Measurements from ENCODE around the gene SURF1. TPM values are rescaled to one million over a fixed set of nuclear protein-coding genes. Genes with fewer than 3 reads are reported as not detected.
"Not testable (repeated sequence)": the region's sequence is repeated elsewhere in the genome, so short reads cannot be mapped to it uniquely, and the experiment has no call there.

Gene SURF1
- total RNA-seq, 2 donors from 2014 or later: 26.0 to 28.4 TPM

GRCh38 chr9:133323991-133324703, 32.1 kb downstream of the SURF1 start:
- H3K4me3 Mint-ChIP-seq: no peak overlapping the region
- no peak for DNase-seq (ENCODE audit: low spot score)
- H3K27me3 Mint-ChIP-seq: peaks cover 0 to 3% of the 10 kb centered on the region in 2 donors
- H3K36me3 Mint-ChIP-seq: no peaks in the 10 kb centered on the region
- H3K9me3 Mint-ChIP-seq: no peaks in the 10 kb centered on the region
- no peak for ATAC-seq
- peaks cover 3 to 6% of the 10 kb centered on the region in 2 donors for H3K4me1 Mint-ChIP-seq (ENCODE audit: low read depth in 2 of 2)
- H3K27ac Mint-ChIP-seq: no peak overlapping the region

DNA sequence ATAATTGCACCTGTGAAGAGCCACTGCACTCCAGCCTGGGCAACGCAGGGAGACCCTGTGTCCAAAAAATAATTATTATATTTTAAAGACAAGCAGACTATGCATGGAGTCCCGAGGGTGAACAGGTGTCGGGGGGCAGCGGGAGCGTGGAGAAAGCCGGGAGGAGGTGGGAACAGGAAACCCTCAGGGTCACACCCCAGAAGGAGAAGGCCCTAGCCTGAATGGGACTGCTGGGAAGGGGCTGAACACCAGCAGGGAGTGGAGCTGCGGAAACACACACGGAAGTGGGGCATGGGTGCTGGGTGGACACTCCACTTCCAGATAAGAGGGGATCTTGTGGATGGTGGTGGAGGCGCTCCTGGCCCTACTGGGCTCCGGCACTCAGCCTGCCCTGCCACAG, 33.1 kb downstream of the SURF1 start:
- ATAC-seq (no peak), DNase-seq (ENCODE audit: low spot score) (no peak)
- H3K9me3 Mint-ChIP-seq: no peaks in the 10 kb centered on the region
- H3K27ac Mint-ChIP-seq: no peak overlapping the region
- H3K27me3 Mint-ChIP-seq: peaks cover 0 to 3% of the 10 kb centered on the region in 2 donors
- H3K4me1 Mint-ChIP-seq (ENCODE audit: low read depth in 2 of 2): peaks cover 0 to 3% of the 10 kb centered on the region in 2 donors
- no peaks in the 10 kb centered on the region for H3K36me3 Mint-ChIP-seq
- H3K4me3 Mint-ChIP-seq: no peak overlapping the region

DNA sequence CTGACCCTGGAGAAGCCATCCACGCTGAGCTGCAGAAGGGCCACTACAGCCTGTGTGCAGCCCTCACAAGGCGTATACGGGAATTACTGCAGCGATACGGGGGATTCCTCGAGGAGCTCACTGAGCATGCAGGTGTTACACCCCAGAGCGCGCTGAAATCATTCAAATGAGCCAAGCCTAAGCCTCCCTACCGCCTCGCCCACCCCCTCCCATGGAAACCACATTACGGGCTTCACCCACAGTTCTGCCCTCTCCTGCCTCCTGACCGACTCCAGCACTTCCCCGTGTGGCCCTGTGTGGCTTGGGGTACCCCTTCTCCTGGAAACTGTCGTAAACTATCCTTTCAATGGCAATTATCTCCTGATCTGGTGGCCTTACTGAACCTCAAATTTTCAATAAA, 33.6 kb downstream of the SURF1 start:
- no peak overlapping the region for H3K4me3 Mint-ChIP-seq
- DNase-seq (ENCODE audit: low spot score): no peak

DNA sequence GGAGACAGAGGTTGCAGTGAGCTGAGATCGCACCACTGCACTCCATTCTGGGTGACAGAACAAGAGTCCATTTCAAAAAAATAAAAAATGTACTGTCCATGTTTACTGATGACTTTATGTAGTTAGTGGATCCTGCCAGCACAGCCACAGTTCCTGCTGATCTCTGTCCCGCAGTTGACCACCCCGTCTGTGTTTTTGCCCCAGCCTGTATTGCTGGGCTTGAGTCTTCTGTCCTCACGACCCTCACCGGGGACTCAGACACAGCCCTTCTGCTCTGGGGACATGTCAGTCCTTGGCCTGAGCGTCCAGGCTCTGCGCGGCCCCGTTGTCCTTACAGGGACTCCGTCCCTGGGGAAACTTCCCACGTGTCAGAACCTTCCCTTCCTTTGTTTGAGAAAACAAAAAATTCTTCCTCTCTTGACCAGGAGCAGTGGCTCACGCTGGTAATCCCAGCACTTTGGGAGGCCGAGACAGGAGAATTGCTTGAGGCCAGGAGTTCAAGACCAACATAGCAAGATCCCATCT, 34.8 kb downstream of the SURF1 start:
- H3K9me3 Mint-ChIP-seq: no peaks in the 10 kb centered on the region
- H3K4me3 Mint-ChIP-seq: no peak overlapping the region
- H3K27me3 Mint-ChIP-seq: peaks cover 3% of the 10 kb centered on the region in 2 donors
- H3K4me1 Mint-ChIP-seq (ENCODE audit: low read depth in 2 of 2): peaks cover 0 to 3% of the 10 kb centered on the region in 2 donors
- DNase-seq (ENCODE audit: low spot score) (no peak), ATAC-seq (no peak)
- H3K27ac Mint-ChIP-seq: no peak overlapping the region
- H3K36me3 Mint-ChIP-seq: no peaks in the 10 kb centered on the region

More for the DNA sequence above, 33.6 kb downstream of the SURF1 start:
- Mint-ChIP-seq H3K9me3 (no peaks in the 10 kb centered on the region), H3K27me3 (peaks cover 0 to 3% of the 10 kb centered on the region in 2 donors), H3K27ac (peak overlapping the region in 1 of 2 donors; percentile 51), H3K4me1 (ENCODE audit: low read depth in 2 of 2) (peaks cover 0 to 3% of the 10 kb centered on the region in 2 donors), H3K36me3 (no peaks in the 10 kb centered on the region)
- ATAC-seq: no peak

DNA sequence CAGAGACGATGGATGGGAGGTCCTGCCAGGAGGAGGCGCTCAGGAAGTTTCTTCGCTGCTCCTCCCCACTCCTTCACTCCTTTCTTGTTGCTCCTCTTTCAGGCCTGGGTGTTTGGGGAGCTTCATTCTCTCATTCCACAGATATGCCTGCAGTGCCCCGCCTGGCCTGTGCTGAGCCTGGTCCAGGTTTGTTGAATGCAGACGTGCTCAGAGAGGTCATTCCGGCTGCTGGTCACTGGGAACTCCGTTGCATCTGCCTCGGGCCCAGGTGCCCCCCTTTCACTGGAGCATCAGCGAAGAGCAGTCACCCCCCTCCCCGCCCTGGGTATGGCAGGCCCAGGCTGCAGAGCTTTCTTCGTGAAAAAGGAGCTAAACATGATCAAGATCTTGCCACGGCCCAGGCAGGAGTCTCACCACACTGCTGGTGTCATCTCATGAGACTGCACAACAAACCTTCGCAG, 35.8 kb downstream of the SURF1 start:
- H3K4me1 Mint-ChIP-seq (ENCODE audit: low read depth in 2 of 2): peaks cover 0 to 3% of the 10 kb centered on the region in 2 donors
- H3K9me3 Mint-ChIP-seq: no peaks in the 10 kb centered on the region
- no peaks in the 10 kb centered on the region for H3K36me3 Mint-ChIP-seq
- H3K4me3 Mint-ChIP-seq: no peak overlapping the region
- H3K27me3 Mint-ChIP-seq: peaks cover 3 to 10% of the 10 kb centered on the region in 2 donors
- H3K27ac Mint-ChIP-seq: no peak overlapping the region
- no peak for ATAC-seq
- no peak for DNase-seq (ENCODE audit: low spot score)

DNA sequence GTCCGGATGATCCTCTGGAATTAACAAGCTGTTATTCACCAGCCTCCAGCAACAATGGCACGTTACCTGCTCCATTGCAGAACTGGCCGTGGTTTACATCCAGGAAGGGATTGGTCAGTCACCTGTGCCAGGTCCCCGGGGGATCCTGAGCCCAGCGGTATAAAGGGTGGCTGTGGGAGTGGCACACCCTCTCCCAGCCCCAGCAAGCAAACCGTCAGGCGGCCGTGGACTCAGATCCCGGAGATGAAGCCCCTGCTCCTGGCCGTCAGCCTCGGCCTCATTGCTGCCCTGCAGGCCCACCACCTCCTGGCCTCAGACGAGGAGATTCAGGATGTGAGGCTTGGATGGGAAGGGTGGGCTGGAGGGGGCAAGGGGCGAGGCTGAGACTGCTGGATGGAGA, 38.7 kb downstream of the SURF1 start:
- H3K4me1 Mint-ChIP-seq (ENCODE audit: low read depth in 2 of 2); H3K36me3 Mint-ChIP-seq; H3K27ac Mint-ChIP-seq; H3K27me3 Mint-ChIP-seq; ATAC-seq; DNase-seq (ENCODE audit: low spot score); H3K9me3 Mint-ChIP-seq; H3K4me3 Mint-ChIP-seq: not testable (repeated sequence)

DNA sequence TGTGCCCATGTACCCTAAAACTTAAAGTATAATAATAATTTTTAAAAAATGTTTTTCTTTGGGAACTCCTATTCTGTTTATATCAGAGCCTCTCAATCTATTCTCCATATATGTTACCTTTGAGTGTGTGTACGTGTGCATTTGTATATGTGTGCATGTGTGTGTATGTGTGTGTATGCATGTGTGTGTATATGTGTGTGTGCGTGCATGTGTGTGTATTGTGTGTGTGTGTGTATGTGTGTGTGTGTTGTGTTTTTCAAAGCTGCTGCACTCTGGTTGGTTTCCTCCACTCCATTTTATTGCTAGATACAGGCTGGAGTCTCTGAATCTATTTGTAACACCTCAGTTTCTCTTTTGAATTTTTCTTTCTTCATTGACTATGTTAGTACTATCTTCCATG, 40.3 kb downstream of the SURF1 start:
- ATAC-seq (no peak), DNase-seq (ENCODE audit: low spot score) (no peak)
- H3K9me3 Mint-ChIP-seq: no peaks in the 10 kb centered on the region
- H3K36me3 Mint-ChIP-seq: no peaks in the 10 kb centered on the region
- no peaks in the 10 kb centered on the region for H3K4me1 Mint-ChIP-seq (ENCODE audit: low read depth in 2 of 2)
- H3K27ac Mint-ChIP-seq: no peak overlapping the region
- no peak overlapping the region for H3K4me3 Mint-ChIP-seq
- peaks cover 0 to 10% of the 10 kb centered on the region in 2 donors for H3K27me3 Mint-ChIP-seq

DNA sequence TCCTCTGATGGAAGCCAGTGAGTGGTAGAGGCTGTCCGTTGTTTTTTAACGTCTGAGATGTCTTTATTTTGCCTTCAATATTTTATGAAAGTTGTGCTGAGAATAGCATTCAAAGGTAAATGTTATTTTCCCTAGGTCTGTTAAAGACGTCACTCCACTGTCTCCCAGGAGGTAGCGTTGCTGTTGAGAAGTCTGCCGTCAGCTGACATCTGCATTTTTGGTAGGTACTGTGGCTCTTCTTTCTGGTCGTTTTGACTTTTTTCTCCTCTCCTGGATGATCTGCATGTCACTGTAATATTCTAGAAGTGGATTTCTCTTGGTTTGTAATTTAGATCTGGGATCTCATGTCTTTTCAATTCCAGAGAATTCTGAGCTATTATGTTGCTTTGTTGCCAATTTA, 46.7 kb downstream of the SURF1 start:
- ATAC-seq: no peak
- H3K27me3 Mint-ChIP-seq: peaks cover 18 to 19% of the 10 kb centered on the region in 2 donors
- no peaks in the 10 kb centered on the region for H3K36me3 Mint-ChIP-seq
- H3K9me3 Mint-ChIP-seq: no peaks in the 10 kb centered on the region
- no peak overlapping the region for H3K4me3 Mint-ChIP-seq
- peaks cover 0 to 2% of the 10 kb centered on the region in 2 donors for H3K4me1 Mint-ChIP-seq (ENCODE audit: low read depth in 2 of 2)
- no peak overlapping the region for H3K27ac Mint-ChIP-seq
- DNase-seq (ENCODE audit: low spot score): no peak

- Mint-ChIP-seq H3K27ac (no peak overlapping the region), H3K36me3 (no peaks in the 10 kb centered on the region), H3K27me3 (peaks cover 18 to 19% of the 10 kb centered on the region in 2 donors), H3K4me1 (ENCODE audit: low read depth in 2 of 2) (peaks cover 0 to 2% of the 10 kb centered on the region in 2 donors), H3K9me3 (no peaks in the 10 kb centered on the region), H3K4me3 (no peak overlapping the region)
- no peak for ATAC-seq
- no peak for DNase-seq (ENCODE audit: low spot score)
Measured at GRCh38 chr9:133307301-133307700, 49.0 kb downstream of the SURF1 start.

DNA sequence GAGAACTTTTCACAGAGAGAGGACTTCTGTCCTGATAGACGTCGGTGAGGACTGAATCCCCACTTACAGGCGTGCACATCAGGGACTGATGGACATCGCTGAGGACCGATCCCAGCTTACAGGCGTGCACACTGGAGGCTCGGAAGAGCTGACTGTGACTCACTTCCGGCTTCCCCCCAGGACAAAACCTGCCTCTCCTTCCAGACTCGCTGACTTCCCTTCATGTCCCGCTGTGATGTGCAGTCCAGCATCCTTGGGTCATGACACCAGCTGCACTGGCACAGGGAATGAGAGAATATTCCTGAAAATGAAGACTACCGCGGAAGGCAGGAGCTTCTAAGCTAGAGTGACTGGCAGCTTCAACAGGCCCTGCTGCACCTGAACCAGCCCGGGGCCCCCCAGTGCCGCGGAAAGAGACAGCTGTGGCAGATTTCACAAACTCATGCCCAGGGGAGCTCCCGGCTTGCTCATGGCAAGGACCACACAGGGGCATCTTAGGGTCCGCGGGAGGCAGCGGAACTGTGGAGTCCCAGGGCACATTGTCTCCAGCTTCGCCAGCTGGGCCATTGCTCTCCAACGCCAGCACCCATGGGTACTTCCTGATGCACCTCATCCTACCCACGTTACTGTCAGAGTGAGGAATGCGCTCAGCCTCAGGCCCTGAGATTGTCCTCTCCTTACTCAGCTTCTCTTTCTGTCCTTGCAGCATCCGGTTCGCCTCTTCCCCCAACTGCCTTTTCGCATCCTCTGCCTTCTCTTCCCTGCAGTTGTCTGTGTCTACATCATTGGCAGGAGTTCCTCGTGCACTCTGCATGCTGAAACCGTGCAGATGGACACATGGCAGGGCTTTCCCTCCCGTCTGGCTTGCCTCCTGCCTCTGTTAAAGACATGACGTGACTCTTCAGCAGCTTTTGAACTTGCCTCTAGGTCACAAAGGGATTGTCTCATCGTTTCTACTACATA, 49.8 kb downstream of the SURF1 start:
- DNase-seq (ENCODE audit: low spot score) (no peak), ATAC-seq (no peak)
- H3K36me3 Mint-ChIP-seq: no peaks in the 10 kb centered on the region
- peaks cover 18 to 19% of the 10 kb centered on the region in 2 donors for H3K27me3 Mint-ChIP-seq
- no peak overlapping the region for H3K27ac Mint-ChIP-seq
- H3K9me3 Mint-ChIP-seq: no peaks in the 10 kb centered on the region
- peaks cover 0 to 2% of the 10 kb centered on the region in 2 donors for H3K4me1 Mint-ChIP-seq (ENCODE audit: low read depth in 2 of 2)
- no peak overlapping the region for H3K4me3 Mint-ChIP-seq

DNA sequence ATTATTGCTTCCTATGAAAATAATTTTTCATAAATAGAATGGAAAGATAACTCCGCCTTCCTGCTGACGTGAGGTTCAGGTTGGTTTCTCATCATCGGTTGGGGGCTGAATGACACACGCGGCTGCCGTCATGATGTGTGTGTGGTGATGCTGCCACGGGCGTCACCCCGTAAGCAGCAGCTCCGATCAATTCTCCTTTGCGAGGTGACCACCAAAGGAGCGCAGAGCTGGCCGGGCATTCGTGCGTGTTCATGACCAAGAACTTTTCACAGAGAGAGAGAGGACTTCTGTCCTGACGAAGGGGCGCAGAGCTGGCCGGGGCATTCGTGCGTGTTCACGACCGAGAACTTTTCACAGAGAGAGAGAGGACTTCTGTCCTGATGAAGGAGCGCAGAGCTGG, 50.6 kb downstream of the SURF1 start:
- H3K36me3 Mint-ChIP-seq: no peaks in the 10 kb centered on the region
- peaks cover 18% of the 10 kb centered on the region in 2 donors for H3K27me3 Mint-ChIP-seq
- DNase-seq (ENCODE audit: low spot score) (no peak), ATAC-seq (no peak)
- H3K27ac Mint-ChIP-seq: no peak overlapping the region
- H3K4me3 Mint-ChIP-seq: no peak overlapping the region
- H3K9me3 Mint-ChIP-seq: no peaks in the 10 kb centered on the region
- peaks cover 0 to 2% of the 10 kb centered on the region in 2 donors for H3K4me1 Mint-ChIP-seq (ENCODE audit: low read depth in 2 of 2)

DNA sequence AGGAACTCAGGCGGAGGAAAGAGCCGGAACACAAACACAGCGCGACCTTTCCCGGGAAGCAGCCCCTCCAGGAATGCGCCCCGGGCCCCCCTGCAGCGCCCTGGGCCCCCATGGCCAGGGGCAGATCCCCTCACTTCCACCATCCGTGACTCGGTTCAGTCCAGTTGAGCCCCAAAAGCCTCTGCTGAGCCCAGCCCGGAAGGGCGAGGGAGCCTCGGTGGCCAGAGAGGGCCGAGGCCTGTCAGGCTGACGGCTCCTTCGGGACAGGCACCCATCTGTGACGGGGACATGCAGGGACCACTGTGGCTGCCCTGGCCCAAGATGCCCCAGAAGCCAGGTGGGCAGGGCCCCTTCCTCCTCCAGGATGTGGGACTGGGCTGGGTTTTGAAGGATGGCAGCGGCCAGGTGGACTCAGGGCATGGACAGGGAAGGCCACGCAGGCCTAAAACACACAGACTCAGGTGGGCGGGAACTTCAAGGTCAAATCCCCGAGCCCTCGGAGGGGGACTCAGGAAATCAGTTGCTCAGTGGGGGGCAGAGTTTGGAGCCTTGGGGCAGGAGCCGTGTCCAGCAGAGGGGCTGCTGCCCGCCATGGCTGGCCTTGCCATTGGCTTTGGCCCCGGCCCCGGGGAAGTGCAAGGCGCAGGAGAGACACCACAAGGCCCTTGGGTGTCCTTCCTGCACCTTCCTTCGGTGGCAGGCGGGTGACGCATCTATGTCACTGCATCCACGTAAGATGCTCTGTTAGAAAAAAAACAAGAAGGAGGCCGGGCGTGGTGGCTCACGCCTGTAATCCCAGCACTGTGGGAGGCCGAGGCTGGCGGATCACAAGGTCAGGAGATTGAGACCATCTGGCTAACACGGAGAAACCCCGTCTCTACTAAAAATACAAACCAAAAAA, 51.6 kb downstream of the SURF1 start:
- no peaks in the 10 kb centered on the region for H3K9me3 Mint-ChIP-seq
- no peak for DNase-seq (ENCODE audit: low spot score)
- peak in 1 of 2 donors; percentile 33 for ATAC-seq
- H3K36me3 Mint-ChIP-seq: no peaks in the 10 kb centered on the region
- H3K4me3 Mint-ChIP-seq: no peak overlapping the region
- peaks cover 14% of the 10 kb centered on the region in 2 donors for H3K27me3 Mint-ChIP-seq
- H3K27ac Mint-ChIP-seq: no peak overlapping the region
- H3K4me1 Mint-ChIP-seq (ENCODE audit: low read depth in 2 of 2): peaks cover 0 to 2% of the 10 kb centered on the region in 2 donors

DNA sequence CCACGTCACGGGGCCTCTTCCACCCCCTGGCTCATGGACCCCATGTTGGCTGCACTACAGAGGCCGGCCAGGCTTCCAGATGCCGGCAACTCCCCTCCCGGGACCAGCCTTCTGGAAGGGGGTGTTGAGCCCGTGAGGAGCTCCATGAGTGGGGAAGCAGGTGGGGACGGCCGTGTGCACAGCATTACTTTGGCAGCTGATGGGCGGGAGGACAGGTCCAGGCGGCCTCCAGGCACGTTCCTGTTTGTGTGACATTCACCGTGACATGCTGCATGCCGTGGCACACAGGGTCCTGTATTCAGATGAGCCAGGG, 52.2 kb downstream of the SURF1 start:
- Mint-ChIP-seq H3K4me3 (no peak overlapping the region), H3K9me3 (no peaks in the 10 kb centered on the region), H3K36me3 (no peaks in the 10 kb centered on the region), H3K4me1 (ENCODE audit: low read depth in 2 of 2) (peaks cover 0 to 2% of the 10 kb centered on the region in 2 donors), H3K27me3 (peaks cover 9 to 10% of the 10 kb centered on the region in 2 donors), H3K27ac (no peak overlapping the region)
- ATAC-seq (no peak), DNase-seq (ENCODE audit: low spot score) (no peak)
